AG04449 (cell line): ENCODE measurements around the gene TBC1D17.

Experiments used
- CTCF ChIA-PET: fragments of 350-600 bp; formaldehyde crosslinking; extraction: SDS; loops from one replicate; lab custom pipeline; 2021; ENCODE audit warnings: antibody characterized with exemption; lab: Yijun Ruan, JAX
- POLR2A ChIA-PET: fragments of 400-600, 350-600 bp; formaldehyde crosslinking; extraction: SDS; loops from one replicate; lab custom pipeline; 2020; ENCODE audit warnings: antibody characterized with exemption, inconsistent platforms; lab: Yijun Ruan, JAX
- DNase-seq: peaks from one replicate; pipeline ENCODE4 v3.0.0-alpha.2; 2010; ENCODE audit warnings: low read depth, low spot score
- H3K4me3 ChIP-seq: 2 replicates; pipeline ENCODE4 v1.5.1; 2011; ENCODE audit warnings: low read depth, mild to moderate bottlenecking, control low read depth, low read length
- CTCF ChIP-seq: IDR thresholded peaks from one replicate; pipeline ENCODE4 v1.5.1; 2011; ENCODE audit warnings: mild to moderate bottlenecking, moderate library complexity, low read length, control low read depth, inconsistent platforms; ENCODE audit not compliant: insufficient read depth; ENCODE audit errors: missing control alignments

The TBC1D17 gene

DNA sequence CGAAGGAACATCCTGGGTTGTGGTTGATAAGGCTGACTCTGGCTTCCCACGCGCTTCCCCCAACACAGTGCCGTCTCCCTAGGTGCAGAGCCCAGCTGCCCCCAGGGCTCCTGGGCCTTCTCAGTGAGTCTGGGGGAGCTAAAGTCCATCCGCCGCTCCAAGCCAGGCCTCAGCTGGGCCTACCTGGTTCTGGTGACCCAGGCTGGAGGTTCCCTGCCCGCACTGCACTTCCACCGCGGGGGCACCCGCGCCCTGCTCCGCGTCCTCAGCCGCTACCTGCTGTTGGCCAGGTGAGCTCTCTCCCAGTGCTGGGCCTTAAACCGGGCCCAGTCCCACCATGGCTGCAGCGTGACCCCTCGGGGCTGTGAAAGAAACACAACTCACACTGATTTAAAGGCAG is 3.7 kb downstream of the TBC1D17 start:
- DNase-seq: no peak
- ChIA-PET POLR2A (interaction anchor here (0.6 to 0.8 kb wide), 2 partner anchors 13 to 31 kb away, joined by 3 to 4 read pairs; no protein-coding TSS in a partner anchor), CTCF (interaction anchor here (0.7 to 1.9 kb wide), 3 partner anchors 9 to 46 kb away, joined by 3 to 6 read pairs (median 3); no protein-coding TSS in a partner anchor)
- no peak for TF ChIP-seq CTCF
- H3K4me3 ChIP-seq: no peak overlapping the region

DNA sequence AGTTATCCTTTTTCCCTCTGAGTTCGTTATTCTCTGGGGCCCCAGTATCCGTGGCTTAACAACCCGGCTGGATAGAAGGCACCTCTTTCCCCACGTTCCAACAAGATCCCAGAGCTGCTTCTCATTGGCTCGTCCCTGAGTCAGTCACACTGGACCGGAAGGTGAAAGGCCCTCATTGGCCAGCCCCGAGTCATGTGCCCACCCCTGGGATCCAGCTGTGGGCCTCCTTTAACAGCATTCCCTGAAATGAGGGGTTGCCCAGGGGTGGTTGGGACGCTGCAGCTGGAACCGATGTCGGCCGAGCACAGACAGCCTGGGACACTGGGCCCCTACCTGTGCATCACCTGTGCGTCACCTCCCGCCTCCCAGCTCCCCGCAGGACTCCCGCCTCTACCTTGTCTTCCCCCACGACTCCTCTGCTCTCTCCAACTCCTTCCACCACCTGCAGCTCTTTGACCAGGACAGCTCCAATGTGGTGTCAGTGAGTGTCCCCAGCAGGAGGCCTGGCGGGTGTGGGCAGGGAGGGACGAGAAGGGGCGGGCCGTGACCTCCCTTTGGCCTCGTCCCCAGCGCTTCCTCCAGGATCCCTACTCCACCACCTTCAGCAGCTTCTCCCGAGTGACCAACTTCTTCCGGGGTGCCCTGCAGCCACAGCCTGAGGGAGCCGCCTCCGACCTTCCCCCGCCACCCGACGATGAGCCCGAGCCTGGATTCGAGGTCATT is 4.3 kb downstream of the TBC1D17 start:
- no peak for DNase-seq
- no peak for TF ChIP-seq CTCF
- no peak overlapping the region for H3K4me3 ChIP-seq
- ChIA-PET CTCF (interaction anchor here (0.7 to 1.9 kb wide), 4 partner anchors 9 to 46 kb away, joined by 3 to 6 read pairs (median 4); no protein-coding TSS in a partner anchor), POLR2A (interaction anchor here (0.8 kb wide), 1 partner anchor 14 kb away, joined by 3 read pairs; no protein-coding TSS in a partner anchor)

DNA sequence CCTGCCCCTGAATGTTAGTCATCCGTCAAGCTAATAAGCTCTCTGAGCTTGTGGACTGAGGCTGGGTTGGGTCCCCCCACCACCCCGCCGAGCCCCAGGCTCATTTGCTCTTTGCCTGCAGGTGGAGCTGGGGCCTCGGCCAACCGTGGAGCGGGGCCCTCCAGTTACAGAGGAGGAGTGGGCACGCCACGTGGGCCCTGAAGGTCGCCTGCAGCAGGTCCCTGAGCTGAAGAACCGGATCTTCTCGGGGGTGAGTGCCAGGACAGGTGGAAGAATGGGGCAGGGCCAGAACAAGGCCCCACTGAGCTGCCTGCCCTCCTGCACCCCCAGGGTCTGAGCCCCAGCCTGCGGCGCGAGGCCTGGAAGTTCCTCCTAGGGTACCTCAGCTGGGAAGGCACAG is 5.1 kb downstream of the TBC1D17 start:
- CTCF ChIA-PET: interaction anchor here (1.3 to 1.9 kb wide), 2 partner anchors 8 to 10 kb away, joined by 4 to 6 read pairs; no protein-coding TSS in a partner anchor
- POLR2A ChIA-PET: no interaction called here
- no peak overlapping the region for H3K4me3 ChIP-seq
- TF ChIP-seq CTCF: no peak
- DNase-seq: no peak

DNA sequence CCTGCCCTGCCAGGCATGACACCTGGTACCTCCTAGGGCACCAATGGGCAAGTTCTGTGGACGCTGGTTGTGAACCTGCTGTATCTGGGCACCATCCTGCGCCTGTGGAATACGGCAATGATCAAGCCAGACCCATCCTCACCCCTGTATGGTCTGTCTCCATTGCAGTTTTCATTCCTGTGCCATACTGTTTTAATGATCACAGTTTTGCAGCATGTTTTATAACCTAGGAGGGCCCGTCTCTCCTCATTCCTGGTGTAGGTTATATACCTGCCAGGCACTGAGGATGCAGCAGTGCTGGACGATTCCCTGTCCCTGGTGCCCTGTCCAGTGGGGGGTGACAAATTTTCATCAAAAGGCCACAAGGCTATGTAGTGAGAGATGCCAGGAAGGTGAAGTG is 5.6 kb downstream of the TBC1D17 start:
- POLR2A ChIA-PET: no interaction called here
- H3K4me3 ChIP-seq: no peak overlapping the region
- CTCF ChIA-PET: interaction anchor here (1.3 to 1.9 kb wide), 2 partner anchors 7 to 10 kb away, joined by 4 to 6 read pairs; no protein-coding TSS in a partner anchor
- TF ChIP-seq CTCF: no peak
- DNase-seq: no peak

GRCh38 chr19:49884109-49884508 is 6.6 kb downstream of the TBC1D17 start:
- ChIA-PET CTCF (interaction anchor here (0.8 kb wide), 1 partner anchor 11 kb away, joined by 3 read pairs; no protein-coding TSS in a partner anchor), POLR2A (no interaction called here)
- H3K4me3 ChIP-seq: no peak overlapping the region
- no peak for DNase-seq
- no peak for TF ChIP-seq CTCF

DNA sequence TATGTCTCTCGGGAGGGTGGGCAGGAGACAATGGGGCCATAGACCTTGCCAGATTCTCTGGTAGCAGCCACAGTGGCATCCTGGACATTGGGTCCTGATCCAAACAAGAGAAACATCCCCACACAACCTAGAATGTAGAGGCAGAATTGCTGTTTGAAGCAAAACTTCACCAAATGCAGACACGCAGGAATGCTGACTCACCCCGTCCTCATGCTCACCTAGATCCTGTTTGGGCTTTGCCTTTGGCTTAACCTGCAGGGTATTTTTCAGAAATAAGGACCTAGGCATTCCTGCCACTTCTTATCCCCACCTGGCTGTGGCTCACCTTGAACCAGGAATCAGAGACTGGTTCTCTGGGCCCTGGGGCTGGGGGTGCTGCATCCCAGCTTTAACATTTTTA is 7.3 kb downstream of the TBC1D17 start:
- no peak overlapping the region for H3K4me3 ChIP-seq
- ChIA-PET POLR2A (no interaction called here), CTCF (no interaction called here)
- DNase-seq: no peak
- TF ChIP-seq CTCF: no peak
